GM21526 (cell line): ENCODE measurements around the gene KRT9.

Experiments
- ATAC-seq: cut with Tn5 transposase; IDR thresholded peaks from one replicate; pipeline ENCODE4 v1.9.1; 2021; ENCODE audit warnings: moderate library complexity; ENCODE audit not compliant: unreplicated experiment, low FRiP score

The KRT9 gene

DNA sequence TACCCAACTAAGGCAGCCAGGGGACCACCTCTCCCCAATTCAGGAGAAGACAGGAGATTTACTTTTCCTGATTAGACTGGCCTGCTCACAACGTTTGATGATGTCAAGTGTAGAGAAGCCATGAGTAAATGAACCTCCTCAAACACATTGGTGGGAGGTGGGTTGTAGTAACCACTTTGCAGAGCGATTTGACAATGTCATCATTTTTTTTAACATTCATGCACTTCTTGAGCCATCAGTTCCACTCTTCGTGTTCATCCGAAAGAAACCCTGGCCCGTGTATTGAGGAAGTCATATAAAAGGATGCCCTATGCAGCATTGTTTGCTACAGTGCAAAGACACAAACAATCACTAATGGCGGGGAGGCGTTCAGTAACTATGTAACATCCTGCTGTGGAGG is 38.2 kb downstream of the KRT9 start:
- ATAC-seq: no peak

DNA sequence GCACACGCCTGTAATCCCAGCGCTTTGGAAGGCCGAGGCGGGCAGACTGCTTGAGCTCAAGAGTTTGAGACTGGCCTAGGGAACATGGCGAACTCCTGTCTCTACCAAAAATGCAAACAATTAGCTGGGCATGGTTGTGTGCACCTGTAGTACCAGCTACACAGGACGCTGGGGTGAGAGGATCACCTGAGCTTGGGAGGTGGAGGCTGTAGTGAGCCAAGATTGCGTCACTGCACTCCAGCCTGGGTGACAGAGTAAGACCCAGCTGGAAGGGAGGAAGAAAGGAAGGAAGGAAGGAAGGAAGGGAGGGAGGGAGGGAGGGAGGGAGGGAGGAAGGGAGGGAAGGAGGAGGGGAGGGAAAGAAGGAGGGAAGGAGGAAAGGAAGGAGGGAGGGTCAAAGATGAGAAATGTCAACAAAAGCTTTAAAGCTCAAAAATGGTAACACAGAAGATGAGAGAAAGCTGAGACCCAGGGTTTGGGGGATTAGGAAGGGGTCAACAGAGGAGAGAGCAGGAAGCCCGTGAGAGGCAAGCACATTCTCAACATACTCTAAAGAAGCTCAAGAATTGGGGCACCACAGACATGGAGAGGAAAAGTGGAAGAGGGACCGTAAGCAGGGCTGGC is 38.8 kb downstream of the KRT9 start:
- ATAC-seq: no peak

DNA sequence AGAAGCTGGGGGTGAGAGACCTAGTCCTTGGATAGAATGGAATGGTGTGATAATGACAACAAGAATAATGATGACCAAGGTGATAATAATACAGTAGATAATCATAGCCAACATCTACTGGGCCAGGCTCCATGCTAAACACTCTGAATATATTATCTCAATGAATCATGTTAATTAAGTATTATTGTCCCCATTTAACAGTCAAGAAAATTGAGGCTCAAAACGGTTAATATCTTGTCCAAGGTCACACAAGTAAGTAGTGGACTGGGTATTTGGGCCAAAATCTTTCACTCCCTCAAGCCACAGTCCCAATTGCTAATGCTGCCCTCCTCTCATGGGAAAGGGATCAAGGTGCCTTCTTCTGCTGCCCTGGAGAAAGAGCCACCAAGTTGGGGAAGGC is 39.9 kb downstream of the KRT9 start:
- no peak for ATAC-seq

DNA sequence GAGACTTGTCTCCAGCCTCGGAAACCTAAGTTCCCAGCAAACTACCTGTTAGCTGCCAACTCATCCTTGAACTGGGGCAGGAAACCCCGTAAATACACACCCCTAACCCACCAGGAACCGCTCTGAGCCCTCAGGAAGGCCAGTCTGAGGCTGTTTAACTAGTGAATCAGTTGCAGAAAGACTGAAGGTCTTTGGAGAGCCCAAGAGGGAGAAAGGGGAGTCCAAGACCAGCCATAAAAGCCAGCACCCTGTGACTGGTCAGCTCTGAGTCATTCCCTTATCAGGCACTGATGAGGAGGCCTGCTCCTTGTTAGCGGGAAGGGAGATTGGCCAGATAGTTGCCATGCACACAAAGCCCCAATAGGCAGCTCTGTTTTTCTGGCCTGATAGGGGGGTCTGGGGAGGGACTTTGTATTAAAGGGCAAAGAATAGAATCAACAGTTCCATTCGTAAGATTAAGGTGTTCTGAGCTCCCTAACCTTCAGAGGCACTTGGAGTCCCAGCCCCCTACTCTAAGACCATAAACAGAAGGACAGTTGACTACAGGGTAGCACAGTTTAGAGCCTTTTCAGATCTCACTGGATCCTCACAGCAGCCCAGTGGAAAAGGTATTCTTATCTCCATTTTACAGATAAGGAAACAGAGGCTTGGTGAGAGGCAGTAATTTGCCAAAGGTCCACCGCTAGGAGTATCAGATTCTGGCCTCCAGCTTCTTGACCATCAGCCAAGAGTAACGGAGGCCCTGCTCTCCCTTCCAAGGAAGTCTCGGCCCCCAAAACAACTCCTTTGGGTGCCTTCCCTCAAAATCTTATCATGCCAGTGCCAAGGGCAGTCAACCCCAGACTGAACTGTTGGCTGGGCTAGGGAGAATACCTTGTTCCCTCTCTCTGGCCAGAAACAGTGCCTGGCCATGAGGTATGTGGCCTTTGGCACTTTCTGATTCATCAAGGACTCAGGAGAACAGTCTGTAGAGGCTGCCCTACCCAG is 41.5 kb downstream of the KRT9 start:
- ATAC-seq: no peak

DNA sequence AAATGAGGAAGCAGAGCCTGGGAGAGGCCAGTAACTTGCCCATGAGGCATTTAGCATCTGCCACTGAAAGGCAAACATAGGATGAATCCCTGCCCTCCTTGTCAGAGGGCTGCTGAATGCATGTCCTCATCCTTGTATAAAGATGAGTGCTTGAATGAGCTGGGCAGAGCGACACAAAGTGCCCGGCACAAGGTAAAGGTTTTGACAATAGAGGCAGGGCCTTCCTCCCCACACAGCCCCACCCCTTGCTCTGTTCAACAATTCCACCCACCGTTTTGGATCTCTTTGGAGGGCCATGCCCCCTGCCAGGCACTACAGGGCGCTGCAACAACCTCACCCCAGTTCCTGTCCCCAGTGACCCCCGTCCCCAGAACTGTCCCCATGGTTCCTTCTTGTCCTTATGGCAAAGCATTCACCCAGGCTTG is 42.4 kb downstream of the KRT9 start:
- no peak for ATAC-seq

DNA sequence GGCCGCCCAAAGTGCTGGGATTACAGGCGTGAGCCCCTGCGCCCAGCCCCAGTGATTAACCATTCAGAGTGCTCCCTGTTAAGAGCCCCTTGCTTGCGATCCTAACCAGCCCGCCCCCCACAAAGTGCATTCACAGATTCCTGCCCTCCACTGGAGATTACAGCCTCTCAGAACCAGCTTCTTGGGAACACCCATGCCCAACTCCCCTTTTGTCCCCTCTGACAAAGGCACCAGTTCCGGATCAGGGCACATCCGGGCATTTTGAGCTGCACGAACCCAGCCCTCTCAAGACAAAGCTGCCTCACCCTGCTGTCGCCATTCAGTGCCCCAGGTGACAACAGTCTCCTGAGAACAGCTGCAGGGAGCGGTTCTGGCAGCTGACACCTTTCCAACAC is 42.9 kb downstream of the KRT9 start:
- ATAC-seq: no peak

DNA sequence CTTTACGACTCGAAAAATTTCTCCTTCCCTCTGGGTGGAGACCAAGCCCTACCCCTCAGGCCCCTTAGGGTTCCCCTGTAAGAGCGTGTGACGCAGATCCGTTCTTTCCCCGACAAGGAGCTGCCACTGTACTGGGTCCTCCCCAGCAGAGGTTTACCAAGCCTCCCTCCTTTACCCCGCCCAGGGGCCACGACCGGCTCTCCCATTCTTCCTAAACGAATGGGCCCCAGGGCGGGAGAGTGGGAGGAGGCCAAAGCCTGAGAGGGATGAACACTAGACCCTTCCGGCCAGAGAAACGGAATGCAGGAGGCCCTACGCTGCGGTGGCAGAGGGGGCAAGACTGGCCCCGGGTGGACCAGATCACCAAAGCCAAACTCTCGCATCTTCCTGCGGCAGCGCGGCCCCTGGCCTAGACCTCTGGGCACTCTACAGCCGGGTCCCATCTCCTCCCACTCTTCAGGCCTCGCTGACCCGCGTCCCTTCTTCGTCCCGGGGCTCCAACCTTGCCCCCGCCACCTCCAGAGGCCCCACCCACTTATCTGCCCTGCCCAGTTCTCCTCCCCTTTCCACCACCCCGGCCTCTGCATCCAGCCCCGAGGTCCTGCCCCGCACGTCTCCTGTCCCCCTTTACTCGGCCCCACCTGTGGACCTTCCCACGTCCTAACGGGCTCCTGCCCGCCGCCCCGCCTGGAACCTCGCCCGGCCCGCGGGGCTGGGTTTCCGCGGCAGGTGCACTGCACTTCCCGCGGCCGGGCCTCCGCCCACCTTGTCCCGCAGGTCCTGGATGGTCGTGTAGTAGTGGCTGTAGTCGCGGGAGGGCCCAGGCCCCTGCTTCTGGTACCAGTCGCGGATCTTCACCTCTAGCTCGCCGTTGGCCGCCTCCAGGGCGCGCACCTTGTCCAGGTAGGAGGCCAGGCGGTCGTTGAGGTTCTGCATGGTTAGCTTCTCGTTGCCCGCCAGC is 44.5 kb downstream of the KRT9 start:
- no peak for ATAC-seq

DNA sequence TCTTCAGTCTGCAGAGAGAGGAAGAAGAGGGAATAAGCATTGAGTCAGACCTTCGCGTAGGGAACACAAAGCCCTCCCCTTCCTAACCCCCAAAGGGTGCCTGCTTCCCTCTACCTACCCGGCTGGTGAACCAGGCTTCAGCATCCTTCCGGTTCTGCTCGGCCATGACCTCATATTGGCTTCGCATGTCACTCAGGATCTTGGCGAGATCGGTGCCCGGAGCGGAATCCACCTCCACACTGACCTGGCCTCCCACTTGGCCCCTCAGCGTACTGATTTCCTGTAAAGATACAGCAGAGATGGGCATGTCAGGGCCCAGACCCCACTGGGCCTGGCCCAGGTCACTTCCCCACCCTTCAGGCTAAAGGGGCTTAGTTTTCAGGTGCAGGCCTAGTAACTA is 47.6 kb downstream of the KRT9 start:
- no peak for ATAC-seq

DNA sequence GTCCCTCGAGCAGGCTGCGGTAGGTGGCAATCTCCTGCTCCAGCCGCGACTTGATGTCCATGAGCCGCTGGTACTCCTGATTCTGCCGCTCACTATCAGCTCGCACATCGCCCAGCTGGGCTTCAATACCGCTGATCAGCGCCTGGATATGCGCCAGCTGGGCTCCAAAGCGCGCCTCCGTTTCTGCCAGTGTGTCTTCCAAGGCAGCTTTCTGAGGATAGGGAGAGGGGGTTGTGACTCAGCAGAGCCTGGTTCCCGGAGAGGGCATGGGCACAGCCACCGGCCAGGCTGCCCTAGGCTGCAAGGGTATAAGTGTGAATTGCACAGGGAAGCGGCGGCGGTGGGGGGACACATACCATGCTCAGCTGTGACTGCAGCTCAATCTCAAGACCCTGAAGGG is 48.1 kb downstream of the KRT9 start:
- ATAC-seq: no peak

DNA sequence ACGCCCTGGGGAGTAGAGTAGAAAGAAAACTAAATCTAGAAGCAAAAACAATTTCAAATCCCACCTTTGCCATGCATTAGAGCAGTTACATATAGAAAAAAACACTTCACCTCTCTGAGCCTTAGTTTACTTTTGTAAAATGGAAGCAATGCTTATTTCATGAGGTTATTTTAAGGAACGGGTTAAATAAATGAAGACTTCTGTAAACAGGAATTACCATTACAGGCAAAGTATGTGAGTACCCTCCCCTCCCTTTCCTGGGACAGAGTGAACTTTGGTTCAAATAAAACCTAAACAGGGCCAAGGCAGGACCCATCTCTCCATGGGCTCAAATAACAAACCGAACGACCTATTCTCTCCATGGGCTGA is 48.6 kb downstream of the KRT9 start:
- no peak for ATAC-seq

DNA sequence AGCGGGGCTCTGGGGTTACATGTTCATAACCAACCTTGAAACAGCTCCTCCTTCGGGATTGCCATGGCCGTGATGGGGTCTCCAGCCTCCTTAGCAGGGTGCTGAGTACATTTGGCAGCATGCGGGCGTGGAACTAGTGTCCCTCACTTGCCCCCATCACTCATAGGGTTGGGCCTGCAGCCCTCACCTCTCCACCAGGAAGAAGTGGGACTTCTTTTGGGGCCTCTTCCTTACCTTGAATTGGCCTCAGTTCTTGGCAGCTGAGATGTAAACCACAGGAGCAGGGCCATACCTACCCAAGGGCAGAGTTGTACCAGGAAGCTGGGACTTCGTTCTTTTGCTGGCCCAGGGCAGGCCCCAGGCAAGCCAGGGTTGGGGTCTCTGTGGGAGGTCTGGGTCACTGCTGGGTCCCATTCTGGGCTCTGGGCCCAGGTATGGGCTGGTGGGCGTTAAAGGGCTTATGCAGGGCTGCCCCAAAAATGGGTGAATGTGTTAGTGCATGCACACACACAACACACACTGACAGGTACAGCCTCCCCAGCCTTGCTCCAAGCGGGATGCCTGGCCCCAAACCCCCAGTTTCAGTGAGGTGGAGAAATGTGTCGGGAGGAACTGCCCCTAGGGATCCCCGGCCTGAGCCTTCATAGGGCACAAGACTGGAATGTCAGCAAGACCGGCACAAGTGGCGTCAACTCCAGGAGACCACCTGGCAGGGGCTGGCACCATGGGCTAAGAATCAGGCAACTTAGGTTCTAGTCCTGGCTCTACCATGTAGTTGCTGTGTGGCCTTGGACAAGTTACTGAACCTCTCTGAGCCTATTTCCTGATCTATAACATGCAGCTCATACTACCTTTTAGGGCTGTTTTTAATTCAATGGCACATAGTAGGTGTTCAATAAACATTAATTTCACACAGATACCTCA is 49.3 kb downstream of the KRT9 start:
- no peak for ATAC-seq

DNA sequence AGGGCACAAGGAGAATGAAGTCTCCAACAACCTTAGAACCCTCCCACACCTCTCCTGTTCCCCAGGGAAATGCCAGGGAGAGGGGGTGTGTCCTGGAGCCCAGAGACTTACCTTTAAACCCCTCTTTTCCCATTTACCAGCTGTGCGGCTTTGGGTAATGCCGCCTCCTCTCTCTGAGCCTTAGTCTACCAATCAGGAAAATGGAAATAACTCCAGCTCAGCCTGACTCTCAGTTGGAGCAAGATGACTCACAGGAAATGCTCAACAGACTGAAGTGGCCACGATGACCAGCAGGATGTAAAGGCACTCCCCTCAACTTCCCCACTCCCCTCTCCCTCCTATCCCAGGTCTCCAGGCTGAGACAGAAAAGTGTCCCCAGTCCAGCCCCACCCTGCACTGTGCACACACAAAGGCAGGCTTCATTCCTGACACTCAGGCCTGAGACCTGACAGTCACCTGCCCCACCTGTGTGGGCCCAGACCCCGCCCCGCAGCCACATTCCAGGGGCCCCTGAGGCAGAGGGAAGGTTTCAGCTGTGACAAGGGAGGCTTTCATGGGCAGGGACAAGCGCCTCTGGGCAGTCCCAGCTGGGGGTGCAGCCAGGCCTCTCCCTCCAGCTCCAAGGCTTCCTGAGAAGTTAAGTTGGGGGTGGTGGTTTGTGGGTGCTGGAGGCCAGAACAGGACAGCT is 50.1 kb downstream of the KRT9 start:
- no peak for ATAC-seq

DNA sequence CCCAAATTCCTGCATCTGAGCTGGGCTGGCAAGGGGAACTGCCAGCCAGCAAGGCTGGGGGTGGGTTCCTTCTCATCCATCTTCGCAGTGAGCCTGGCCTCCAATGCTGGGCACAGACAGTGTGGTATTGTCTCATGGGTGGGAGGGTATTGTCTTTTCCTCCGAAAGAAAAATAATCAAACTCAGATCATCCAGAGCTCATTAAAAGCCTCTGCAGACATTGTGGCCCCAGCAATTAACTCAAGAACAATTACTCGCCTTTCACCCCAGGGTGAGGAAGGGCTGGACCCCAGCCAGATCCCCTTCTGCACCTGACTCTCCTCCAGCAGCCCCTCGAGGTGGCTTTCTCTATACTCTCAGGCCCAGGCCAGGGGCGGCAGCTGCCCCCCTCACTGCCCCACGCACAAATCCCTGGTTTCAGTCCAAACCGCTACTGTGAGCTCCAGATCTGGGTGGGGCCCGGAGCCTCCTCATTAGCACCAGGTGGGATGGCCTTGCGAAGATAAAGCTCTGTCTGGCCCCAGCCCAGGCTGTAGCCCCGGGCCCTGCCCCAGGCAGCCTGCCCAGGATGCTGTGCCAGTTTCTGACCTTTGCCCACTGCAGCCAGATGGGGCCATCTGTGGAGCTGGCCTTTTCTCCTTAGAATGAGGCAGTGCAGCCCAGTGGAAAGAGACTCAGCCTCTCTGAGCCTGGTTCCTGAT is 50.9 kb downstream of the KRT9 start:
- ATAC-seq: no peak

DNA sequence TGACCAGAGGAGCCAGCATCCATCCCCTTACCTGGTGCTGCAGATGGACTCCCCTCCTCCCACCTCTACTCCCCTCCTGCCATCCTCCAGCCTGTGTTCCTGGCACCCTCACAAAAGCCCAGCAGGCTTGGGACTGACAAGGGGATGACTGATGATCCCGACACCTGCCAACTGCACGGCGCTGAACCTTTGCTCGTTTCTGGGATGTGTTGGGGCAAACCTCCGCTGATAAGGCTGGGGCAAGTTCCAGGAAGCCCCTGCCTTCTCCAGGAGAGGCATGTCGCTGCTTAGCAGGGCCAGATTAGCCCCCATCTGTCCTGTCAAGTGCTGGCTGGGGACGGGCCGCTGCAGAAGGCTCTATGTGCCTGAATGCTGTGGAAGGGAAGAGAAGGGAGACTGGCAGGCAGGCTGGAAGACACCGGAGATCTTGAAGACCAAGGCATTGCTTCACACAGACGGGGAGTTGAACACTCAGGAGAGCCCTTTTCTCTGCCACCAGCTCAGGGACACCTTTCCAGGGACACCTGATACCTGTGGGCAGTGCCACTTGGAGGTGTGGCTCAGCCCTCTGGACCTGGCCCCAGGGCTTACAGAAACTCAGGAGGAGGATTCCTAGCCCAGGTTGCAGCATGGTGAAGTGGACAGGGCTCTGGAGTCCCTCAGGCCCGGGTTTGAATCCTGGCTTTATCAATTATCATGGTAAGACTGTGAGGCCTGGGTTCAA is 52.2 kb downstream of the KRT9 start:
- ATAC-seq: no peak

DNA sequence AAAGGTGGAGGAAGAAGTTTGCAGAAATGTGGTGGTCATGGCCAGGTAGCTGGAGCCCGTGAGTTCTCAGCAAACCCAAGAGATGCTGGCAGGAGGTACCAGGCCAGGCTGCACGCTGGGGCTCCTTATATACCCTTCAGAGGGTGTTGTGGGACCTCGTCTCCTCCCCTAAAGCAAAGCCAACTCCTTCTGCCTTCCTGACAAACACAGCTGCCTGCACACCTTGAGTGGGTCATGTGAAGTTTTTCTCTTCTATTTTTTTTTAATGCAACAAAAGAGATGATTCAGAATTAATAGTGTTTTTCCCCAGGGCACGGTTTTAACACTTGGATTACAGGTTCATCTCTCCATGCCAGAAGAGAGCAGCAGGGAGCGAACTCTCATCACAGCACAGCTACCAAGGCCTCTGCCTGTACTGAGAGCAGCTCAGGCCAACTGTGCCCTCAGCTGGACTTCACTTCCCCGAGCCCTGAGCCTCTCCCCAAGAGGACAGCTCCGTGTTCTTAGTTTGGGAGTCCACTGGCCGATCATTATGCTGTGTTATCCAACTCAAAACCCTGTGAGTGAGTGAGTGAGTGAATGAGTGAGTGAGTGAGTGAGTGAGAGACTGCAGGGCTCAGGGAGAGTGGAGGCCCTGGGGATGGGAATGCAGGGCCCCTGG is 52.9 kb downstream of the KRT9 start, which contains the start of gene KRT15:
TSS of gene KRT15 (minus strand) at position 102 of the 661 bp plus-strand sequence. CDS start at position 39, 63 bp downstream.
- no peak for ATAC-seq

DNA sequence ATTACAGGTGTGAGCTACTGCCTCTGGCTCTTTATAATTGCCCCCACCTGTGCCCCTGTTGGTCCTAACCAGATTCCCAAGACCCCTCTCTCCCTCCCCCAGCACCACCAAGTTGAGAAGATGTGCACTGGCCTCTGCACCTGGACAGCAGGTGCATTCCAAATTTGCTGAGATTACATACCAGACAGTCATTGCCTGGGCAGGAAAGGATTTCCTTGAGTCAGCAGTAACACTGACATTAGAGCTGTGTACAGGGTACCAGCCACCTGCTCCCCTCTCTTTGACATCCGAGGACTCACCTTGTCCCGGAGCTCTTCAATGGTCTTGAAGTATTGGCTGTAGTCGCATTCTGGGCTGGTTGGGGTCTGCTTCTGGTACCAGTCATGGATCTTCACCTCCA is 53.8 kb downstream of the KRT9 start:
- ATAC-seq: no peak

DNA sequence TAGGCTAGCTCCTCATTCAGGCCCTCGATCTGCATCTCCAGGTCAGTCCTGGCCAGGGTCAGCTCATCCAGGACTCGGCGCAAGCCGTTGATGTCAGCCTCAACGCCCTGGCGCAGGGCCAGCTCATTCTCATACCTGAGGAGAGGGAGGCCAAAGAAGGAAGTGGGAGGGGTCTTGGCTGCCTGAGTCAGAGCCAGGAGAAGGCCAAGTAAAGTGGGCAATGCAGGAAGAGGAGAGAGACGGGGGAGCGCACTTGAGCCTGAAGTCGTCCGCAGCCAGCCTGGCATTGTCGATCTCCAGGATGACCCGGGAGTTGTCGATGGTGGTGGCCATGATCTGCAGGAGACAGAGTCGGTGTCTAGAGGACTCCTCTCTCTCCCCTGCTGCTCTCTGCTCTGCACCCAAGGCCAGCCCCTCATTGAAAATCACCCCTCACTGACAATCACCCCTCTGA is 55.0 kb downstream of the KRT9 start:
- no peak for ATAC-seq
